K562 (cell line): ENCODE measurements around the gene KMT2E. TPM values are rescaled to one million over a fixed set of nuclear protein-coding genes. Genes with fewer than 3 reads are reported as not detected.

Source experiments
- ARID1B ChIP-seq: fragments of 450-650 bp; IDR thresholded peaks from 2 replicates; pipeline ENCODE4 v1.6.1; 2016; ENCODE audit warnings: antibody characterized with exemption, mild to moderate bottlenecking, inconsistent platforms
- CBX2 ChIP-seq: fragments of 200-600 bp; sonication (generic); IDR thresholded peaks from one replicate; pipeline ENCODE4 v1.6.1; 2012; ENCODE audit warnings: mild to moderate bottlenecking, low read length, inconsistent platforms; ENCODE audit not compliant: insufficient read depth, poor library complexity, severe bottlenecking
- CHD1 ChIP-seq: fragments of 200-600 bp; sonication (generic); IDR thresholded peaks from one replicate; pipeline ENCODE4 v1.6.1; 2012; ENCODE audit warnings: mild to moderate bottlenecking, moderate library complexity, low read length, inconsistent platforms
- CREB1 ChIP-seq, 2 experiments: sonication (generic) in 1 of 2; formaldehyde crosslinking in 1 of 2; IDR thresholded peaks; 2 replicates each; pipeline versions ENCODE4 v1.6.1 to v1.8.0; 2012 to 2022; ENCODE audit warnings: inconsistent platforms in 1 of 2, mild to moderate bottlenecking in 1 of 2, missing genetic modification reagents in 1 of 2, moderate library complexity in 1 of 2
- JUNB ChIP-seq: fragments of 450-650 bp; formaldehyde crosslinking; conservative IDR thresholded peaks from 2 replicates; pipeline ENCODE4 v1.4.0; 2020; ENCODE audit warnings: mild to moderate bottlenecking
- LCOR ChIP-seq: sonication (generic); formaldehyde crosslinking; IDR thresholded peaks from 2 replicates; pipeline ENCODE4 v1.8.0; 2022; ENCODE audit warnings: mild to moderate bottlenecking, missing genetic modification reagents
- NR3C1 ChIP-seq: sonication (generic); formaldehyde crosslinking; IDR thresholded peaks from 2 replicates; pipeline ENCODE4 v1.8.1; 2022; ENCODE audit warnings: missing genetic modification reagents
- PCBP1 ChIP-seq: fragments of 200-400 bp; formaldehyde crosslinking; IDR thresholded peaks from 2 replicates; pipeline ENCODE4 v1.6.1; 2018; ENCODE audit warnings: mild to moderate bottlenecking, low read depth, low read length; ENCODE audit not compliant: poor library complexity, severe bottlenecking
- PML ChIP-seq: IDR thresholded peaks from 2 replicates; pipeline ENCODE4 v1.6.1; 2012; ENCODE audit warnings: low read length, inconsistent platforms
- RBM34 ChIP-seq: fragments of 200-400 bp; formaldehyde crosslinking; IDR thresholded peaks from 2 replicates; pipeline ENCODE4 v1.6.1; 2018; ENCODE audit warnings: low read length, borderline replicate concordance; ENCODE audit not compliant: insufficient read depth
- RFX5 ChIP-seq: IDR thresholded peaks from 2 replicates; pipeline ENCODE4 v1.6.1; 2011; ENCODE audit warnings: low read depth, mild to moderate bottlenecking, improper control_type of control experiment, low read length
- RFX7 ChIP-seq: fragments of 250-450 bp; sonication (Bioruptor Pico); IDR thresholded peaks from 2 replicates; pipeline ENCODE4 v1.5.1; 2021; ENCODE audit warnings: mild to moderate bottlenecking
- SMARCA5 ChIP-seq: fragments of 450-650 bp; IDR thresholded peaks from 2 replicates; pipeline ENCODE4 v1.6.1; 2016
- TCF3 ChIP-seq: sonication (generic); formaldehyde crosslinking; IDR thresholded peaks from 2 replicates; pipeline ENCODE4 v1.4.0; 2020; ENCODE audit warnings: mild to moderate bottlenecking, missing genetic modification reagents
- ZBTB1 ChIP-seq: sonication (generic); formaldehyde crosslinking; IDR thresholded peaks from 2 replicates; pipeline ENCODE4 v1.8.1; 2023; ENCODE audit warnings: missing genetic modification reagents, low read depth, mild to moderate bottlenecking, borderline replicate concordance
- ZNF121 ChIP-seq: sonication (generic); formaldehyde crosslinking; conservative IDR thresholded peaks from 2 replicates; pipeline ENCODE4 v1.8.0; 2022; ENCODE audit warnings: missing genetic modification reagents
- ZNF133 ChIP-seq: fragments of 250-450 bp; sonication (Bioruptor Pico); IDR thresholded peaks from 2 replicates; pipeline ENCODE4 v1.4.0; 2020; ENCODE audit warnings: mild to moderate bottlenecking
- ZNF143 ChIP-seq: sonication (generic); formaldehyde crosslinking; IDR thresholded peaks from 2 replicates; pipeline ENCODE4 v1.9.0; 2022; ENCODE audit warnings: mild to moderate bottlenecking, missing genetic modification reagents
- ZNF263 ChIP-seq: sonication (generic); formaldehyde crosslinking; IDR thresholded peaks from 2 replicates; pipeline ENCODE4 v1.8.0; 2022; ENCODE audit warnings: mild to moderate bottlenecking, missing genetic modification reagents, borderline replicate concordance
- ZNF57 ChIP-seq: fragments of 450-650 bp; formaldehyde crosslinking; IDR thresholded peaks from 2 replicates; pipeline ENCODE4 v1.4.0; 2020; ENCODE audit warnings: mild to moderate bottlenecking, moderate library complexity
- ZNF644 ChIP-seq: fragments of 200-800 bp; sonication (Bioruptor generic); IDR thresholded peaks from 2 replicates; pipeline ENCODE4 v1.6.1; 2016; ENCODE audit warnings: low read depth, missing genetic modification characterization, missing compliant biosample characterization
- ZNF668 ChIP-seq: fragments of 250-450 bp; sonication (Bioruptor Pico); IDR thresholded peaks from 2 replicates; pipeline ENCODE4 v1.8.0; 2022; ENCODE audit warnings: mild to moderate bottlenecking, inconsistent platforms
- ZNF766 ChIP-seq: fragments of 200-800 bp; sonication (Bioruptor generic); conservative IDR thresholded peaks from 2 replicates; pipeline ENCODE4 v1.6.1; 2016; ENCODE audit warnings: missing genetic modification characterization, missing compliant biosample characterization
- ZZZ3 ChIP-seq: fragments of 450-650 bp; IDR thresholded peaks from 2 replicates; pipeline ENCODE4 v1.6.1; 2016; ENCODE audit warnings: antibody characterized with exemption, mild to moderate bottlenecking, moderate library complexity
- polyA plus RNA-seq, 8 experiments: library from polyadenylated mRNA; depleted of rRNA in 4 of 8; stranded (reverse) in 5 of 8; unstranded in 3 of 8; fragments of >200 nt; fragmentation: Nextera tagmentation in 2 of 8; fragmentation: Illumina TruSeq in 1 of 8; extraction: Ambion mirVana in 2 of 8; extraction: Trizol in 1 of 8; gene quantifications; 2 replicates each; pipeline versions ENCODE4 v1.2.1 to v1.2.3, GENCODE V29; 2011 to 2014; ENCODE audit warnings: inconsistent platforms in 1 of 8, missing spikeins in 1 of 8
- total RNA-seq, 7 experiments: library from RNA; depleted of rRNA in 6 of 7; stranded (reverse); fragments of >200 nt in 6 of 7; fragmentation: Illumina TruSeq in 2 of 7; extraction: Trizol in 2 of 7; gene quantifications; 2 replicates each; pipeline versions ENCODE4 v1.2.1 to v1.2.3, GENCODE V29; 2011 to 2021; ENCODE audit warnings: low replicate concordance in 1 of 7
- TF ChIP-seq, protein P1 (sequence below): fragments of 250-450 bp; sonication (Bioruptor Pico); IDR thresholded peaks from 2 replicates; pipeline ENCODE4 v1.8.0; 2022; ENCODE audit warnings: moderate library complexity, mild to moderate bottlenecking, inconsistent platforms
- TF ChIP-seq, protein P2 (sequence below): fragments of 450-650 bp; formaldehyde crosslinking; IDR thresholded peaks from 2 replicates; pipeline ENCODE4 v1.4.0; 2020; ENCODE audit warnings: mild to moderate bottlenecking, moderate library complexity
- TF ChIP-seq, protein P3 (sequence below): fragments of 250-450 bp; sonication (Bioruptor Pico); IDR thresholded peaks from 2 replicates; pipeline ENCODE4 v1.4.0; 2020

KMT2E gene
- total and polyA plus RNA-seq, 9 of the 15 experiments (the other 6 are each of a cell fraction or from before 2014, with no cell fraction given): 8.9 to 55.3 (median 38.1) TPM

DNA sequence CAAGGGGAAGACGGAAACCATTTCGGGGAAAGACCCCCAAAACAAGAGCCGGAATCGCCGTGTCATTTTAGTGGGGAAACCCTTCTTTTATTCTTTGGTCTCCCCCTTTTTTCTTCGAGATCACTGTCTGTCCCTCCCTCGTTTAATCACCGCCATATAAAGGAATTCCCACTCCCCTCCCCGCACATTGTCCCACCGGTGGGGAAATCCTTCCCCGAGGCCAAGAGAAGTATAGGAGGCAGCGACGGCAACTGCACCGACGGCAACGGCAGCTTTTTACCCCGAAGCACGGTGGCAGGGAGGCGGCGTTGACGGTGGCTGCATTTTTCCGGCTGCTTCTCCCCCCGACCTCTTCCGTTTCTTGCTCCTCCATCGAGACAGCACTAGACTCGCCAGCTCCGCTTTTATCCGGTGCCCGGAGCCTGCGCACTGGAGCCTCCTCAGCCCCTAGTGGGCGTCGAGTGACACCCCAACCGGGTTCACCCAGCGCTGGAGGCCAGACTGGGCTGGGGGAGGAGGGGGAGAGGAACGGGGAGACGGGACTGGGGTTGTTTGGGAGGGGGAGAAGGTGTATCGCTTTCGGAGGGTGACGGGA lies 687 bp upstream of the KMT2E start (continued):
- TF ChIP-seq TCF3 (CRISPR knock-in tag) (peak; percentile 5; the same call in 1 of the 2 replicates), CREB1 (IDR thresholded peaks at IDR 0.05) (no peak; the same call in 1 of the 2 replicates), CREB1 (CRISPR knock-in tag; IDR thresholded peaks at IDR 0.05) (peak; percentile 62; the same call in 1 of the 2 replicates), CHD1 (peak; percentile 92), NR3C1 (CRISPR knock-in tag) (no peak), PCBP1 (peak; percentile 99), ZNF766 (CRISPR knock-in tag) (no peak), JUNB (no peak), LCOR (CRISPR knock-in tag) (peak; percentile 24; the same call in 1 of the 2 replicates), ZZZ3 (no peak), ZBTB1 (no peak), ZNF57 (peak; percentile 66; the same call in 1 of the 2 replicates), SMARCA5 (peak; percentile 89), ZNF133 (CRISPR knock-in tag) (no peak), PML (peak; percentile 80), RFX7 (peak; percentile 59; the same call in 1 of the 2 replicates), ZNF644 (no peak; the same call in 1 of the 2 replicates), ZNF668 (no peak), ZNF121 (CRISPR knock-in tag) (no peak), RBM34 (no peak), RFX5 (no peak), ARID1B (no peak; the same call in 1 of the 2 replicates), CBX2 (no peak), ZNF263 (CRISPR knock-in tag) (peak; percentile 38; the same call in 1 of the 2 replicates), ZNF143 (0 out of 2 replicates have a peak, but pooled peaks have one; percentile 58)
- TF ChIP-seq, protein P1, sequence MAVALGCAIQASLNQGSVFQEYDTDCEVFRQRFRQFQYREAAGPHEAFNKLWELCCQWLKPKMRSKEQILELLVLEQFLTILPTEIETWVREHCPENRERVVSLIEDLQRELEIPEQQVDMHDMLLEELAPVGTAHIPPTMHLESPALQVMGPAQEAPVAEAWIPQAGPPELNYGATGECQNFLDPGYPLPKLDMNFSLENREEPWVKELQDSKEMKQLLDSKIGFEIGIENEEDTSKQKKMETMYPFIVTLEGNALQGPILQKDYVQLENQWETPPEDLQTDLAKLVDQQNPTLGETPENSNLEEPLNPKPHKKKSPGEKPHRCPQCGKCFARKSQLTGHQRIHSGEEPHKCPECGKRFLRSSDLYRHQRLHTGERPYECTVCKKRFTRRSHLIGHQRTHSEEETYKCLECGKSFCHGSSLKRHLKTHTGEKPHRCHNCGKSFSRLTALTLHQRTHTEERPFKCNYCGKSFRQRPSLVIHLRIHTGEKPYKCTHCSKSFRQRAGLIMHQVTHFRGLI (CRISPR knock-in tag): no peak
- TF ChIP-seq, protein P2, sequence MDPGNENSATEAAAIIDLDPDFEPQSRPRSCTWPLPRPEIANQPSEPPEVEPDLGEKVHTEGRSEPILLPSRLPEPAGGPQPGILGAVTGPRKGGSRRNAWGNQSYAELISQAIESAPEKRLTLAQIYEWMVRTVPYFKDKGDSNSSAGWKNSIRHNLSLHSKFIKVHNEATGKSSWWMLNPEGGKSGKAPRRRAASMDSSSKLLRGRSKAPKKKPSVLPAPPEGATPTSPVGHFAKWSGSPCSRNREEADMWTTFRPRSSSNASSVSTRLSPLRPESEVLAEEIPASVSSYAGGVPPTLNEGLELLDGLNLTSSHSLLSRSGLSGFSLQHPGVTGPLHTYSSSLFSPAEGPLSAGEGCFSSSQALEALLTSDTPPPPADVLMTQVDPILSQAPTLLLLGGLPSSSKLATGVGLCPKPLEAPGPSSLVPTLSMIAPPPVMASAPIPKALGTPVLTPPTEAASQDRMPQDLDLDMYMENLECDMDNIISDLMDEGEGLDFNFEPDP (CRISPR knock-in tag): no peak; the same call in none of the 2 replicates
- TF ChIP-seq, protein P3, sequence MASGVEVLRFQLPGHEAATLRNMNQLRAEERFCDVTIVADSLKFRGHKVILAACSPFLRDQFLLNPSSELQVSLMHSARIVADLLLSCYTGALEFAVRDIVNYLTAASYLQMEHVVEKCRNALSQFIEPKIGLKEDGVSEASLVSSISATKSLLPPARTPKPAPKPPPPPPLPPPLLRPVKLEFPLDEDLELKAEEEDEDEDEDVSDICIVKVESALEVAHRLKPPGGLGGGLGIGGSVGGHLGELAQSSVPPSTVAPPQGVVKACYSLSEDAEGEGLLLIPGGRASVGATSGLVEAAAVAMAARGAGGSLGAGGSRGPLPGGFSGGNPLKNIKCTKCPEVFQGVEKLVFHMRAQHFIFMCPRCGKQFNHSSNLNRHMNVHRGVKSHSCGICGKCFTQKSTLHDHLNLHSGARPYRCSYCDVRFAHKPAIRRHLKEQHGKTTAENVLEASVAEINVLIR (CRISPR knock-in tag): no peak
